SK-N-SH (cell line): ENCODE measurements around the gene NPTX2. TPM values are rescaled to one million over a fixed set of nuclear protein-coding genes. Genes with fewer than 3 reads are reported as not detected.

Experiments
- CTCF ChIA-PET: fragments of 300-600, 350-600 bp; formaldehyde crosslinking; extraction: SDS; loops from one replicate; lab custom pipeline; 2021; lab: Yijun Ruan, JAX
- POLR2A ChIA-PET: fragments of 350-600 bp; sonication (Branson Sonifier 250); formaldehyde crosslinking; extraction: SDS; loops from one replicate; lab custom pipeline; 2020; ENCODE audit warnings: antibody characterized with exemption, inconsistent platforms; lab: Yijun Ruan, JAX
- DNase-seq: peaks from one replicate; pipeline ENCODE4 v3.0.0; 2012
- H2AFZ ChIP-seq: fragments of 200-600 bp; sonication (generic); 2 replicates; pipeline ENCODE4 v1.8.1; 2016; ENCODE audit warnings: antibody characterized with exemption, mild to moderate bottlenecking, low read depth
- H3F3A ChIP-seq: fragments of 200-600 bp; sonication (generic); replicated peaks from 2 replicates; pipeline ENCODE3; 2016; ENCODE audit warnings: antibody characterized with exemption, mild to moderate bottlenecking; ENCODE audit not compliant: insufficient read depth
- H3K27ac ChIP-seq, 2 experiments: fragments of 200-500 bp in 1 of 2; fragments of 200-600 bp in 1 of 2; sonication (Bioruptor generic) in 1 of 2; sonication (generic), shearing (Covaris generic) in 1 of 2; 2 replicates each; pipeline versions ENCODE4 v1.5.1 to v1.6.1; 2014 to 2016; ENCODE audit warnings: low read depth in 2 of 2, inconsistent platforms in 1 of 2, low read length in 1 of 2, mild to moderate bottlenecking in 1 of 2, mixed read lengths in 1 of 2
- H3K27me3 ChIP-seq: fragments of 200-600 bp; sonication (generic), shearing (Covaris generic); 2 replicates; pipeline ENCODE4 v1.6.1; 2016; ENCODE audit warnings: mixed run types; ENCODE audit not compliant: insufficient read depth
- H3K36me3 ChIP-seq, 2 experiments: fragments of 200-500 bp in 1 of 2; fragments of 200-600 bp in 1 of 2; sonication (Bioruptor generic) in 1 of 2; sonication (generic) in 1 of 2; replicated peaks in 1 of 2; 2 replicates each; pipeline versions ENCODE3 to v1.5.1; 2014 to 2016; ENCODE audit warnings: low read length in 1 of 2, mild to moderate bottlenecking in 1 of 2; ENCODE audit not compliant: insufficient read depth in 2 of 2, control insufficient read depth in 1 of 2
- H3K4me1 ChIP-seq, 2 experiments: fragments of 200-500 bp in 1 of 2; fragments of 200-600 bp in 1 of 2; sonication (Bioruptor generic) in 1 of 2; sonication (generic), shearing (Covaris generic) in 1 of 2; 2 replicates each; pipeline versions ENCODE4 v1.5.1 to v1.6.1; 2014 to 2016; ENCODE audit warnings: low read depth in 1 of 2, low read length in 1 of 2, mixed run types in 1 of 2; ENCODE audit not compliant: insufficient read depth in 2 of 2, control insufficient read depth in 1 of 2
- H3K4me2 ChIP-seq: fragments of 200-600 bp; sonication (generic), shearing (Covaris generic); 2 replicates; pipeline ENCODE4 v1.6.1; 2017; ENCODE audit warnings: mixed run types
- H3K4me3 ChIP-seq, 2 experiments: fragments of 200-500 bp in 1 of 2; fragments of 200-600 bp in 1 of 2; sonication (Bioruptor generic) in 1 of 2; sonication (generic), shearing (Covaris generic) in 1 of 2; 2 replicates each; pipeline versions ENCODE4 v1.5.1 to v1.8.1; 2014 to 2016; ENCODE audit warnings: low read depth in 2 of 2, inconsistent platforms in 1 of 2, low read length in 1 of 2, mild to moderate bottlenecking in 1 of 2, mixed read lengths in 1 of 2, moderate library complexity in 1 of 2
- H3K79me2 ChIP-seq: fragments of 200-600 bp; sonication (generic); 2 replicates; pipeline ENCODE4 v1.8.1; 2017; ENCODE audit warnings: mild to moderate bottlenecking; ENCODE audit not compliant: insufficient read depth
- H3K9ac ChIP-seq: fragments of 200-600 bp; sonication (generic); 2 replicates; pipeline ENCODE4 v1.6.1; 2017; ENCODE audit warnings: mixed run types
- H3K9me2 ChIP-seq: fragments of 200-600 bp; sonication (generic); 2 replicates; pipeline ENCODE4 v1.6.1; 2017; ENCODE audit warnings: mixed run types
- H3K9me3 ChIP-seq: fragments of 200-600 bp; sonication (generic); 2 replicates; pipeline ENCODE4 v1.6.1; 2017; ENCODE audit warnings: mixed run types, mild to moderate bottlenecking, moderate library complexity
- H4K20me1 ChIP-seq: fragments of 200-600 bp; sonication (generic); 2 replicates; pipeline ENCODE4 v1.6.1; 2017; ENCODE audit warnings: mild to moderate bottlenecking, mixed run types; ENCODE audit not compliant: insufficient read depth
- CHD2 ChIP-seq: fragments of 150-350 bp; IDR thresholded peaks from 2 replicates; pipeline ENCODE4 v1.6.1; 2018; ENCODE audit warnings: low read length; ENCODE audit not compliant: partially characterized antibody
- CTCF ChIP-seq: fragments of 200-600 bp; sonication (generic); IDR thresholded peaks from 2 replicates; pipeline ENCODE4 v1.6.1; 2017; ENCODE audit warnings: antibody characterized with exemption, mild to moderate bottlenecking, moderate library complexity
- PBX3 ChIP-seq: IDR thresholded peaks from 2 replicates; pipeline ENCODE4; 2012
- RAD21 ChIP-seq: IDR thresholded peaks from 2 replicates; pipeline ENCODE4 v1.6.1; 2012; ENCODE audit warnings: mild to moderate bottlenecking, low read length
- RXRA ChIP-seq: IDR thresholded peaks from 2 replicates; pipeline ENCODE4 v1.4.0; 2012; ENCODE audit warnings: low read depth, mild to moderate bottlenecking, borderline replicate concordance
- SMC3 ChIP-seq: IDR thresholded peaks from 2 replicates; pipeline ENCODE4 v1.6.1; 2012; ENCODE audit warnings: low read depth, low read length, improper control_type of control experiment
- TEAD4 ChIP-seq: IDR thresholded peaks from 2 replicates; pipeline ENCODE4 v1.4.0; 2012; ENCODE audit warnings: mild to moderate bottlenecking, borderline replicate concordance; ENCODE audit not compliant: insufficient read depth
- ZBTB33 ChIP-seq: IDR thresholded peaks from 2 replicates; pipeline ENCODE4 v1.4.0; 2012; ENCODE audit warnings: low read depth, borderline replicate concordance
- WGBS: methylation state at CpG from one replicate; pipeline ENCODE4 v1.1.6; 2017; ENCODE audit warnings: low lambda C conversion rate; 5-methylcytosine and 5-hydroxymethylcytosine counted together
- polyA plus RNA-seq, 3 experiments: library from polyadenylated mRNA; depleted of rRNA; stranded (reverse); fragments of >200 nt; gene quantifications; 2 replicates each; pipeline ENCODE4 v1.2.3, GENCODE V29; 2012

NPTX2 gene
- polyA plus RNA-seq, 1 of the 3 experiments (the other 2 are of a cell fraction): 0.41 TPM

- DNase-seq: peak; percentile 33
- H3K27me3 ChIP-seq: no peaks in the 10 kb centered on the region
Observed at GRCh38 chr7:98619450-98620321, 2.6 kb downstream of the NPTX2 start.

More at GRCh38 chr7:98619450-98620321, 2.6 kb downstream of the NPTX2 start:
- WGBS: 57% methylated on average over 27 of the region's 27 CpGs
- H3K9me2 ChIP-seq: no peaks in the 10 kb centered on the region
- H3K9me3 ChIP-seq: no peaks in the 10 kb centered on the region
- H3K4me2 ChIP-seq: no peak overlapping the region
- H3K27ac ChIP-seq: no peak overlapping the region
- H2AFZ ChIP-seq: no peak overlapping the region
- ChIA-PET CTCF (interaction anchor here (0.8 to 3.2 kb wide), 13 partner anchors 9 to 217 kb away, joined by 3 to 16 read pairs (median 3); no protein-coding TSS in a partner anchor), POLR2A (no interaction called here)
- no peaks in the 10 kb centered on the region for H3F3A ChIP-seq
- H3K4me1 ChIP-seq: peaks cover 0 to 53% of the 10 kb centered on the region in 2 experiments; a peak in 2 of 4 replicates
- no peak overlapping the region for H3K9ac ChIP-seq
- H3K79me2 ChIP-seq: no peaks in the 10 kb centered on the region
- H3K36me3 ChIP-seq: no peaks in the 10 kb centered on the region
- H4K20me1 ChIP-seq: no peaks in the 10 kb centered on the region
- no peak for TF ChIP-seq RXRA
- TF ChIP-seq PBX3: no peak
- no peak for TF ChIP-seq TEAD4
- TF ChIP-seq RAD21: no peak
- no peak for TF ChIP-seq ZBTB33
- no peak for TF ChIP-seq CHD2
- no peak for TF ChIP-seq SMC3
- TF ChIP-seq CTCF: no peak
- H3K4me3 ChIP-seq: 0 out of 4 replicates have a peak overlapping the region, but pooled peaks of 1 of the 2 experiments have one; percentile 19
